Liver (tissue), 9 donors: ENCODE results near the gene NDUFB11. TPM values are rescaled to one million over a fixed set of nuclear protein-coding genes. Genes with fewer than 3 reads are reported as not detected.
"Not testable (repeated sequence)": the region's sequence is repeated elsewhere in the genome, so short reads cannot be mapped to it uniquely, and the experiment has no call there.

Experiments
- DNase-seq: peaks from one replicate; pipeline ENCODE4 v3.0.0-alpha.2; 2017; ENCODE audit warnings: low spot score
- H3K27ac ChIP-seq, 2 donors: one replicate each; pipeline ENCODE4 v1.7.0; 2013; ENCODE audit warnings: inconsistent platforms in 2 of 2, low read length in 2 of 2, control low read depth in 1 of 2, low read depth in 1 of 2, mild to moderate bottlenecking in 1 of 2
- H3K27me3 ChIP-seq, 4 donors: one replicate each; pipeline versions ENCODE4 v1.6.1 to v1.7.0; 2013; ENCODE audit warnings: low read length in 3 of 4, inconsistent platforms in 1 of 4, mild to moderate bottlenecking in 1 of 4, moderate library complexity in 1 of 4; ENCODE audit not compliant: control insufficient read depth in 4 of 4, insufficient read depth in 4 of 4
- H3K36me3 ChIP-seq, 4 donors: one replicate each; pipeline versions ENCODE4 v1.6.1 to v1.7.0; 2013; ENCODE audit warnings: low read length in 3 of 4, mild to moderate bottlenecking in 3 of 4, low read depth in 1 of 4, moderate library complexity in 1 of 4; ENCODE audit not compliant: control insufficient read depth in 4 of 4, insufficient read depth in 3 of 4
- H3K4me1 ChIP-seq, 4 donors: one replicate each; pipeline versions ENCODE4 v1.6.1 to v1.7.0; 2013; ENCODE audit warnings: low read length in 3 of 4, mild to moderate bottlenecking in 3 of 4, moderate library complexity in 1 of 4; ENCODE audit not compliant: control insufficient read depth in 4 of 4, insufficient read depth in 4 of 4
- H3K4me3 ChIP-seq, 3 donors: one replicate each; pipeline versions ENCODE4 v1.6.1 to v1.7.0; 2013; ENCODE audit warnings: low read length in 3 of 3, control low read depth in 1 of 3, low read depth in 1 of 3, mild to moderate bottlenecking in 1 of 3
- H3K9ac ChIP-seq, 2 donors: one replicate each; pipeline ENCODE4 v1.7.0; 2013; ENCODE audit warnings: low read length in 2 of 2, mild to moderate bottlenecking in 2 of 2, moderate library complexity in 2 of 2, control low read depth in 1 of 2, low read depth in 1 of 2
- H3K9me3 ChIP-seq, 4 donors: one replicate each; pipeline versions ENCODE4 v1.6.1 to v1.7.0; 2013; ENCODE audit warnings: low read length in 3 of 4; ENCODE audit not compliant: control insufficient read depth in 4 of 4
- EGR1 ChIP-seq, 2 donors: IDR thresholded peaks; 2 replicates each; pipeline ENCODE4 v1.6.1; 2016 to 2018; ENCODE audit warnings: antibody characterized with exemption in 2 of 2, low read depth in 2 of 2
- FOXA1 ChIP-seq: IDR thresholded peaks from 2 replicates; pipeline ENCODE4 v1.6.1; 2016; ENCODE audit warnings: antibody characterized with exemption
- FOXA2 ChIP-seq: IDR thresholded peaks from 2 replicates; pipeline ENCODE4 v1.6.1; 2016; ENCODE audit warnings: antibody characterized with exemption
- GABPA ChIP-seq, 2 donors: IDR thresholded peaks in 1 of 2; conservative IDR thresholded peaks in 1 of 2; 2 replicates each; pipeline ENCODE4 v1.6.1; 2016; ENCODE audit warnings: antibody characterized with exemption in 2 of 2, mild to moderate bottlenecking in 1 of 2, moderate library complexity in 1 of 2
- HNF4A ChIP-seq, 2 donors: conservative IDR thresholded peaks; 2 replicates each; pipeline ENCODE4 v1.6.1; 2016; ENCODE audit warnings: antibody characterized with exemption in 2 of 2, mild to moderate bottlenecking in 2 of 2
- HNF4G ChIP-seq: IDR thresholded peaks from 2 replicates; pipeline ENCODE4 v1.6.1; 2016; ENCODE audit warnings: antibody characterized with exemption
- JUND ChIP-seq, 2 donors: IDR thresholded peaks; 2 replicates each; pipeline ENCODE4 v1.6.1; 2016; ENCODE audit warnings: antibody characterized with exemption in 2 of 2
- NR2F2 ChIP-seq: IDR thresholded peaks from 2 replicates; pipeline ENCODE4 v1.6.1; 2016; ENCODE audit warnings: antibody characterized with exemption
- RAD21 ChIP-seq, 2 donors: IDR thresholded peaks; 2 replicates each; pipeline ENCODE4 v1.6.1; 2016; ENCODE audit warnings: antibody characterized with exemption in 2 of 2, mild to moderate bottlenecking in 2 of 2
- RXRA ChIP-seq, 2 donors: IDR thresholded peaks; 2 replicates each; pipeline ENCODE4 v1.6.1; 2017 to 2018; ENCODE audit warnings: antibody characterized with exemption in 2 of 2, mild to moderate bottlenecking in 1 of 2
- SP1 ChIP-seq: IDR thresholded peaks from 2 replicates; pipeline ENCODE4 v1.6.1; 2018; ENCODE audit warnings: antibody characterized with exemption, mild to moderate bottlenecking
- TAF1 ChIP-seq: conservative IDR thresholded peaks from 2 replicates; pipeline ENCODE4 v1.6.1; 2016; ENCODE audit warnings: antibody characterized with exemption, mild to moderate bottlenecking
- YY1 ChIP-seq: IDR thresholded peaks from 2 replicates; pipeline ENCODE4 v1.6.1; 2016; ENCODE audit warnings: antibody characterized with exemption, mild to moderate bottlenecking
- WGBS: extraction: QIAGEN DNeasy Blood & Tissue Kit; methylation state at CpG from one replicate; pipeline ENCODE4 v1.1.7; 2013; 5-methylcytosine and 5-hydroxymethylcytosine counted together
- polyA plus RNA-seq, 2 donors: library from polyadenylated mRNA; stranded (reverse) in 1 of 2; unstranded in 1 of 2; fragments of 200-250 nt in 1 of 2; fragments of >200 nt in 1 of 2; fragmentation: Nextera tagmentation in 1 of 2; extraction: Ambion mirVana in 1 of 2; gene quantifications; one replicate each; pipeline versions ENCODE4 v1.2.1 to v1.2.3, GENCODE V29; 2013 to 2015
- total RNA-seq, 2 donors: library from RNA; depleted of rRNA; stranded (reverse); fragments of >200 nt; gene quantifications; one replicate each; pipeline ENCODE4 v1.2.3, GENCODE V29; 2014
- TF ChIP-seq, protein P1 (sequence below): IDR thresholded peaks from 2 replicates; pipeline ENCODE4 v1.6.1; 2016; ENCODE audit warnings: antibody characterized with exemption
- TF ChIP-seq, protein P2 (sequence below): fragments of 150-350 bp; IDR thresholded peaks from 2 replicates; pipeline ENCODE4 v1.5.1; 2017; ENCODE audit warnings: improper control_type of control experiment, low read depth, low read length; ENCODE audit not compliant: missing input control
- TF ChIP-seq, protein P3 (sequence below): IDR thresholded peaks from 2 replicates; pipeline ENCODE4 v1.6.1; 2016; ENCODE audit warnings: antibody characterized with exemption
- TF ChIP-seq, protein P4 (sequence below): IDR thresholded peaks from 2 replicates; pipeline ENCODE4 v1.6.1; 2016; ENCODE audit warnings: antibody characterized with exemption
- donor health status: healthy.
- donor health status: healthy.
- donor health status: healthy.
- donor health status: healthy.
- donor health status: healthy.

Gene NDUFB11
- total and polyA plus RNA-seq, 4 donors, result 23.6 to 127 (median 66.5) TPM

DNA sequence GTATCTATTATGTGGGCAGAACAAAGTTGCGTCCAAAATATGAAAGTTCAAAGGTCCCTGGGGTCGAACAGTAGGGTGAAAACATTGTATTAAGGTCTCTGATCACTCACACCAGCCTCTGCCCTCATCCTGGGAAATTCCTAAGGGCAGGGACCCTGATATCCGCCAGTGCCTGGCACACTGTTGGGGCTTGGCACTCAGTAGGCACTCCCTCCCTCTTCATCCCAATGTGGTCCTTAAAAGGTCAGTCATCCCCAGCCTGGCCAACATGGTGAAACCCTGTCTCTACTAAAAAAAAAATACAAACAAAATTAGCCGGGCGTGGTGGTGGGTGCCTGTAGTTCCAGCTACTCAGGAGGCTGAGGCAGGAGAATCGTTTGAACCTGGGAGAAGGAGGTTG, 6.3 kb downstream of the NDUFB11 start:
- H3K4me3 ChIP-seq, result no peak overlapping the region
- H3K4me1 ChIP-seq, result no peaks in the 10 kb centered on the region
- no peaks in the 10 kb centered on the region for H3K9me3 ChIP-seq
- no peaks in the 10 kb centered on the region for H3K27me3 ChIP-seq
- whole genome bisulfite sequencing, result 70% methylated on average over 6 of the region's 6 CpGs
- H3K36me3 ChIP-seq, result peaks cover 0 to 15% (median 4%) of the 10 kb centered on the region in 4 donors
- TF ChIP-seq TAF1, result no peak
- TF ChIP-seq, protein P1, sequence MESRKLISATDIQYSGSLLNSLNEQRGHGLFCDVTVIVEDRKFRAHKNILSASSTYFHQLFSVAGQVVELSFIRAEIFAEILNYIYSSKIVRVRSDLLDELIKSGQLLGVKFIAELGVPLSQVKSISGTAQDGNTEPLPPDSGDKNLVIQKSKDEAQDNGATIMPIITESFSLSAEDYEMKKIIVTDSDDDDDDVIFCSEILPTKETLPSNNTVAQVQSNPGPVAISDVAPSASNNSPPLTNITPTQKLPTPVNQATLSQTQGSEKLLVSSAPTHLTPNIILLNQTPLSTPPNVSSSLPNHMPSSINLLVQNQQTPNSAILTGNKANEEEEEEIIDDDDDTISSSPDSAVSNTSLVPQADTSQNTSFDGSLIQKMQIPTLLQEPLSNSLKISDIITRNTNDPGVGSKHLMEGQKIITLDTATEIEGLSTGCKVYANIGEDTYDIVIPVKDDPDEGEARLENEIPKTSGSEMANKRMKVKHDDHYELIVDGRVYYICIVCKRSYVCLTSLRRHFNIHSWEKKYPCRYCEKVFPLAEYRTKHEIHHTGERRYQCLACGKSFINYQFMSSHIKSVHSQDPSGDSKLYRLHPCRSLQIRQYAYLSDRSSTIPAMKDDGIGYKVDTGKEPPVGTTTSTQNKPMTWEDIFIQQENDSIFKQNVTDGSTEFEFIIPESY, result no peak
- no peak for TF ChIP-seq HNF4G
- no peak for TF ChIP-seq NR2F2
- TF ChIP-seq GABPA (IDR thresholded peaks at IDR 0.05 in 1 of 2, conservative IDR thresholded peaks at IDR 0.05 in 1 of 2), result no peak
- no peak for TF ChIP-seq RAD21 (IDR thresholded peaks at IDR 0.05)
- TF ChIP-seq, protein P2, sequence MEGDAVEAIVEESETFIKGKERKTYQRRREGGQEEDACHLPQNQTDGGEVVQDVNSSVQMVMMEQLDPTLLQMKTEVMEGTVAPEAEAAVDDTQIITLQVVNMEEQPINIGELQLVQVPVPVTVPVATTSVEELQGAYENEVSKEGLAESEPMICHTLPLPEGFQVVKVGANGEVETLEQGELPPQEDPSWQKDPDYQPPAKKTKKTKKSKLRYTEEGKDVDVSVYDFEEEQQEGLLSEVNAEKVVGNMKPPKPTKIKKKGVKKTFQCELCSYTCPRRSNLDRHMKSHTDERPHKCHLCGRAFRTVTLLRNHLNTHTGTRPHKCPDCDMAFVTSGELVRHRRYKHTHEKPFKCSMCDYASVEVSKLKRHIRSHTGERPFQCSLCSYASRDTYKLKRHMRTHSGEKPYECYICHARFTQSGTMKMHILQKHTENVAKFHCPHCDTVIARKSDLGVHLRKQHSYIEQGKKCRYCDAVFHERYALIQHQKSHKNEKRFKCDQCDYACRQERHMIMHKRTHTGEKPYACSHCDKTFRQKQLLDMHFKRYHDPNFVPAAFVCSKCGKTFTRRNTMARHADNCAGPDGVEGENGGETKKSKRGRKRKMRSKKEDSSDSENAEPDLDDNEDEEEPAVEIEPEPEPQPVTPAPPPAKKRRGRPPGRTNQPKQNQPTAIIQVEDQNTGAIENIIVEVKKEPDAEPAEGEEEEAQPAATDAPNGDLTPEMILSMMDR, result no peak
- TF ChIP-seq, protein P3, sequence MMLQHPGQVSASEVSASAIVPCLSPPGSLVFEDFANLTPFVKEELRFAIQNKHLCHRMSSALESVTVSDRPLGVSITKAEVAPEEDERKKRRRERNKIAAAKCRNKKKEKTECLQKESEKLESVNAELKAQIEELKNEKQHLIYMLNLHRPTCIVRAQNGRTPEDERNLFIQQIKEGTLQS, result no peak
- no peak for TF ChIP-seq SP1
- no peak for TF ChIP-seq EGR1 (IDR thresholded peaks at IDR 0.05; ENCODE audit: low read depth in 2 of 2)
- no peak for TF ChIP-seq YY1
- TF ChIP-seq RXRA (IDR thresholded peaks at IDR 0.05), result no peak
- TF ChIP-seq FOXA2, result no peak
- TF ChIP-seq FOXA1, result no peak
- TF ChIP-seq HNF4A (conservative IDR thresholded peaks at IDR 0.05), result no peak
- TF ChIP-seq, protein P4, sequence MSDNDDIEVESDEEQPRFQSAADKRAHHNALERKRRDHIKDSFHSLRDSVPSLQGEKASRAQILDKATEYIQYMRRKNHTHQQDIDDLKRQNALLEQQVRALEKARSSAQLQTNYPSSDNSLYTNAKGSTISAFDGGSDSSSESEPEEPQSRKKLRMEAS, result no peak
- TF ChIP-seq JUND (IDR thresholded peaks at IDR 0.05), result no peak
- H3K9ac ChIP-seq, result no peak overlapping the region
- DNase-seq, result no peak
- no peak overlapping the region for H3K27ac ChIP-seq

DNA sequence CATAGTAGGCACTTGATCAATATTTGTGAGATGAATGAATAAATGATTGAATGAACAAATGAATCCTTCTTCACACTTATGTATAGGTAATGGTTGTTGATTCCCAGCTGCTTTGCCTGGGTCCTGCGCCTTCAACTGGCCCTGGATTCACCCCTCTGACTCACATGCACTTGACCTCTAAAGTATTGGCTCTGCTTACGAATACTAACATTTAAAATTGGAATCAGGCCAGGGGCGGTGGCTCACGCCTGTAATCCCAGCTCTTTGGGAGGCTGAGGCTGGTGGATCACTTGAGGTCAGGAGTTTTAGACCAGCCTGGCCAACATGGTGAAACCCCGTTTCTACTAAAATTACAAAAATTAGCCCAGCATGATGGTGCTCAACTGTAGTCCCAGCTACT, 8.9 kb downstream of the NDUFB11 start:
- H3K4me1 ChIP-seq, H3K27ac ChIP-seq, H3K36me3 ChIP-seq, H3K27me3 ChIP-seq, H3K4me3 ChIP-seq, DNase-seq, H3K9me3 ChIP-seq, H3K9ac ChIP-seq: not testable (repeated sequence)
- 67% methylated on average over 5 of the region's 5 CpGs for WGBS

DNA sequence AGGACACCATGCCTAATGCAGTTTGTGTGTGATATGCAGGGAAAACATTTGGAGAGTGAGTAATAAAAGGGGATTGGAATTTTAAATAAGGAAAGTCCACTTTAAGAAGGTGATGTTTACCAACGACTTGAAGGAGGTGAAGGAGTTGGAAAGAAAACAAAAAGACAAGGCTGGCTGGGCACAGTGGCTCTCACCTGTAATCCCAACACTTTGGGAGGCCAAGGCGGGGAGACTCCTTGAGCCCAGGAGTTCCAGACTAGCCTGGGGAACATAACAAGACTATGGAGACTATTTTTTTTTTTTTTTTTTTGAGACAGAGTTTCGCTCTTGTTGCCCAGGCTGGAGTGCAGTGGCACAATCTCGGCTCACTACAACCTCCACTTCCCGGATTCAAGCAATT, 11.0 kb downstream of the NDUFB11 start:
- Histone ChIP-seq H3K27me3 (no peaks in the 10 kb centered on the region), H3K27ac (no peak overlapping the region), H3K4me1 (no peaks in the 10 kb centered on the region), H3K36me3 (no peaks in the 10 kb centered on the region), H3K9ac (no peak overlapping the region), H3K4me3 (no peak overlapping the region), H3K9me3 (no peaks in the 10 kb centered on the region)
- WGBS, result 96% methylated on average over 5 of the region's 5 CpGs
- DNase-seq, result no peak
- TF ChIP-seq NR2F2 (no peak), TAF1 (no peak), RXRA (IDR thresholded peaks at IDR 0.05) (no peak)
